Endodermal cell (in vitro differentiated cells): ENCODE data around the gene PDE6D. TPM values are rescaled to one million over a fixed set of nuclear protein-coding genes. Genes with fewer than 3 reads are reported as not detected.

Experiments
- DNase-seq: peaks from one replicate; pipeline ENCODE4 v3.0.0-alpha.2; 2017
- H3K27ac ChIP-seq: 2 replicates; pipeline ENCODE4 v1.5.1; 2013; ENCODE audit warnings: mild to moderate bottlenecking, low read depth, low read length, moderate library complexity
- H3K27me3 ChIP-seq: 2 replicates; pipeline ENCODE4 v1.6.1; 2013; ENCODE audit warnings: mild to moderate bottlenecking, low read length, moderate library complexity; ENCODE audit not compliant: insufficient read depth, control insufficient read depth, poor library complexity, severe bottlenecking
- H3K36me3 ChIP-seq: 2 replicates; pipeline ENCODE4 v1.7.0; 2013; ENCODE audit warnings: mild to moderate bottlenecking, low read length, moderate library complexity; ENCODE audit not compliant: control insufficient read depth, insufficient read depth
- H3K4me1 ChIP-seq: one replicate; pipeline ENCODE4 v1.7.0; 2013; ENCODE audit warnings: low read length; ENCODE audit not compliant: control insufficient read depth, insufficient read depth
- H3K4me3 ChIP-seq: 2 replicates; pipeline ENCODE4 v1.5.1; 2013; ENCODE audit warnings: mild to moderate bottlenecking, low read length, moderate library complexity
- H3K9ac ChIP-seq: 2 replicates; pipeline ENCODE4 v1.6.1; 2013; ENCODE audit warnings: mild to moderate bottlenecking, low read length, moderate library complexity; ENCODE audit not compliant: poor library complexity, severe bottlenecking; ENCODE audit errors: extremely low read depth
- H3K9me3 ChIP-seq: 2 replicates; pipeline ENCODE4 v1.6.1; 2013; ENCODE audit warnings: mild to moderate bottlenecking, low read length, moderate library complexity; ENCODE audit not compliant: control insufficient read depth
- H3K27ac Mint-ChIP-seq: 2 replicates; pipeline ENCODE4 v1.8.0; 2020; ENCODE audit warnings: mixed read lengths
- H3K27me3 Mint-ChIP-seq: 2 replicates; pipeline ENCODE4 v1.8.0; 2021; ENCODE audit warnings: mild to moderate bottlenecking, mixed read lengths; ENCODE audit not compliant: insufficient read depth
- H3K36me3 Mint-ChIP-seq: 2 replicates; pipeline ENCODE4 v1.8.0; 2020; ENCODE audit warnings: low read depth, mixed read lengths
- H3K4me1 Mint-ChIP-seq: 2 replicates; pipeline ENCODE4 v1.8.0; 2020; ENCODE audit warnings: mixed read lengths
- H3K4me3 Mint-ChIP-seq: 2 replicates; pipeline ENCODE4 v1.8.0; 2020; ENCODE audit warnings: mild to moderate bottlenecking, moderate library complexity, mixed read lengths
- H3K9me3 Mint-ChIP-seq: 2 replicates; pipeline ENCODE4 v1.8.0; 2020; ENCODE audit warnings: mild to moderate bottlenecking, mixed read lengths
- CTCF ChIP-seq: fragments of 200-600 bp; sonication (generic); conservative IDR thresholded peaks from 2 replicates; pipeline ENCODE4 v1.5.0; 2021; ENCODE audit warnings: antibody characterized with exemption, mild to moderate bottlenecking
- WGBS, 2 experiments: methylation state at CpG; one replicate each; pipeline versions ENCODE4 v1.1.5 to v1.1.7; 2013; ENCODE audit warnings: missing lambda C conversion rate in 2 of 2, mixed read lengths in 1 of 2; ENCODE audit not compliant: insufficient coverage in 1 of 2, insufficient read length in 1 of 2; 5-methylcytosine and 5-hydroxymethylcytosine counted together
- total RNA-seq, 2 donors: library from RNA; stranded (reverse); fragmentation: NEBNext Ultra II Directional in 1 of 2; extraction: Animal tissue kit (Norgen Biotek cat#: 25700) in 1 of 2; gene quantifications; 2 replicates in 1 of 2; 3 replicates in 1 of 2; pipeline ENCODE4 v1.2.1, GENCODE V29; 2021

PDE6D gene
- total RNA-seq, 2 donors from 2014 or later: 24.7 to 25.5 TPM

GRCh38 chr2:231689124-231689893 is 91.8 kb downstream of the PDE6D start:
- Histone ChIP-seq H3K27me3 (no peaks in the 10 kb centered on the region), H3K9ac (no peak overlapping the region), H3K4me3 (no peak overlapping the region), H3K36me3 (no peaks in the 10 kb centered on the region), H3K9me3 (no peaks in the 10 kb centered on the region), H3K4me1 (peaks cover 5% of the 10 kb centered on the region), H3K27ac (no peak overlapping the region)
- Mint-ChIP-seq H3K9me3 (no peaks in the 10 kb centered on the region), H3K27ac (no peak overlapping the region), H3K27me3 (no peaks in the 10 kb centered on the region), H3K36me3 (no peaks in the 10 kb centered on the region), H3K4me1 (peaks cover 7% of the 10 kb centered on the region), H3K4me3 (no peak overlapping the region)
- no peak for TF ChIP-seq CTCF
- WGBS, 2 experiments: 85 to 88% methylated on average over 12 to 15 of the region's 15 CpGs
- peak; percentile 54 for DNase-seq

GRCh38 chr2:231688719-231689118 is 92.4 kb downstream of the PDE6D start:
- WGBS, 2 experiments: 91 to 93% methylated on average over 4 to 17 of the region's 17 CpGs
- no peak overlapping the region for H3K4me3 Mint-ChIP-seq
- Histone ChIP-seq H3K27ac (peak overlapping the region; percentile 32), H3K4me3 (no peak overlapping the region), H3K9ac (no peak overlapping the region), H3K4me1 (peaks cover 5% of the 10 kb centered on the region), H3K27me3 (no peaks in the 10 kb centered on the region), H3K36me3 (no peaks in the 10 kb centered on the region), H3K9me3 (no peaks in the 10 kb centered on the region)
- no peak for DNase-seq
- peaks cover 7% of the 10 kb centered on the region for H3K4me1 Mint-ChIP-seq
- H3K9me3 Mint-ChIP-seq: no peaks in the 10 kb centered on the region
- H3K27ac Mint-ChIP-seq: no peak overlapping the region
- H3K27me3 Mint-ChIP-seq: no peaks in the 10 kb centered on the region
- TF ChIP-seq CTCF: no peak
- no peaks in the 10 kb centered on the region for H3K36me3 Mint-ChIP-seq

- H3K4me3 Mint-ChIP-seq: peak overlapping the region; percentile 59
- peak overlapping the region; percentile 82 for H3K27ac Mint-ChIP-seq
- Histone ChIP-seq H3K9me3 (no peaks in the 10 kb centered on the region), H3K36me3 (no peaks in the 10 kb centered on the region), H3K27me3 (no peaks in the 10 kb centered on the region), H3K4me3 (peak overlapping the region; percentile 71), H3K9ac (no peak overlapping the region), H3K27ac (no peak overlapping the region), H3K4me1 (peaks cover 5% of the 10 kb centered on the region)
- TF ChIP-seq CTCF: no peak
- 95 to 97% methylated on average over 3 to 4 of the region's 4 CpGs for WGBS, 2 experiments
- H3K27me3 Mint-ChIP-seq: no peaks in the 10 kb centered on the region
- DNase-seq: no peak
- peaks cover 7% of the 10 kb centered on the region for H3K4me1 Mint-ChIP-seq
- no peaks in the 10 kb centered on the region for H3K36me3 Mint-ChIP-seq
- no peaks in the 10 kb centered on the region for H3K9me3 Mint-ChIP-seq
These were observed 93.1 kb downstream of the PDE6D start for GRCh38 chr2:231687961-231688360.
